Measurements from ENCODE around the gene STAG1. TPM values are rescaled to one million over a fixed set of nuclear protein-coding genes. Genes with fewer than 3 reads are reported as not detected.
A peak's percentile ranks its signal among the peaks of the same experiment; 100 is the strongest.
"Not testable (repeated sequence)": the region's sequence is repeated elsewhere in the genome, so short reads cannot be mapped to it uniquely, and the experiment has no call there.

STAG1 gene
- total RNA-seq, 1 donor from 2014 or later = 24.1 TPM

- Histone ChIP-seq H3K4me2 (ENCODE audit: low read length) (no peak overlapping the region), H3K27ac (ENCODE audit: low read depth, low read length) (no peak overlapping the region), H3K4me3 (ENCODE audit: insufficient read depth, low read depth, low read length) (no peak overlapping the region), H3K36me3 (ENCODE audit: insufficient read depth, low read length) (no peaks in the 10 kb centered on the region), H2AFZ (ENCODE audit: low read depth, low read length) (no peak overlapping the region), H3K9ac (ENCODE audit: low read length) (no peak overlapping the region), H3K9me3 (ENCODE audit: insufficient read depth, low read depth, low read length) (no peaks in the 10 kb centered on the region), H3K79me2 (ENCODE audit: insufficient read depth, low read length) (peaks cover 5% of the 10 kb centered on the region), H3K4me1 (ENCODE audit: insufficient read depth, low read length) (no peaks in the 10 kb centered on the region), H3K27me3 (ENCODE audit: insufficient read depth, low read length) (no peaks in the 10 kb centered on the region), H4K20me1 (ENCODE audit: insufficient read depth, low read length) (no peaks in the 10 kb centered on the region)
- DNase-seq (ENCODE audit: low read depth) (no peak), FAIRE-seq (no peak)
- no peak for TF ChIP-seq EZH2 (IDR thresholded peaks at IDR 0.05; ENCODE audit: insufficient read depth, low read length)
- no peak for TF ChIP-seq CTCF (IDR thresholded peaks at IDR 0.05; ENCODE audit: insufficient read depth, low read depth, low read length)
- Mint-ChIP-seq H3K36me3 (ENCODE audit: low read depth, unreplicated experiment) (peaks cover 7% of the 10 kb centered on the region), H3K9me3 (ENCODE audit: unreplicated experiment) (no peaks in the 10 kb centered on the region), H3K4me1 (ENCODE audit: low read depth, unreplicated experiment) (no peaks in the 10 kb centered on the region), H3K27me3 (ENCODE audit: low read depth, unreplicated experiment) (no peaks in the 10 kb centered on the region), H3K27ac (ENCODE audit: unreplicated experiment) (no peak overlapping the region), H3K4me3 (ENCODE audit: unreplicated experiment) (no peak overlapping the region)
These were observed 135.0 kb downstream of the STAG1 start for GRCh38 chr3:136617198-136617597.

- no peaks in the 10 kb centered on the region for H3K36me3 ChIP-seq (ENCODE audit: insufficient read depth, low read length)
- Mint-ChIP-seq H3K27me3 (ENCODE audit: low read depth, unreplicated experiment) (no peaks in the 10 kb centered on the region), H3K36me3 (ENCODE audit: low read depth, unreplicated experiment) (peaks cover 3% of the 10 kb centered on the region), H3K4me3 (ENCODE audit: unreplicated experiment) (no peak overlapping the region), H3K27ac (ENCODE audit: unreplicated experiment) (no peak overlapping the region), H3K9me3 (ENCODE audit: unreplicated experiment) (no peaks in the 10 kb centered on the region), H3K4me1 (ENCODE audit: low read depth, unreplicated experiment) (no peaks in the 10 kb centered on the region)
- H4K20me1 ChIP-seq (ENCODE audit: insufficient read depth, low read length) = peaks cover 6% of the 10 kb centered on the region
- no peaks in the 10 kb centered on the region for H3K9me3 ChIP-seq (ENCODE audit: insufficient read depth, low read depth, low read length)
- H3K4me3 ChIP-seq (ENCODE audit: insufficient read depth, low read depth, low read length) = no peak overlapping the region
- no peak overlapping the region for H3K4me2 ChIP-seq (ENCODE audit: low read length)
- H3K79me2 ChIP-seq (ENCODE audit: insufficient read depth, low read length) = no peaks in the 10 kb centered on the region
- DNase-seq (ENCODE audit: low read depth) (peak; percentile 25), FAIRE-seq (no peak)
- no peak overlapping the region for H2AFZ ChIP-seq (ENCODE audit: low read depth, low read length)
- no peak overlapping the region for H3K27ac ChIP-seq (ENCODE audit: low read depth, low read length)
- no peaks in the 10 kb centered on the region for H3K27me3 ChIP-seq (ENCODE audit: insufficient read depth, low read length)
- H3K9ac ChIP-seq (ENCODE audit: low read length) = no peak overlapping the region
- no peaks in the 10 kb centered on the region for H3K4me1 ChIP-seq (ENCODE audit: insufficient read depth, low read length)
- TF ChIP-seq EZH2 (IDR thresholded peaks at IDR 0.05; ENCODE audit: insufficient read depth, low read length) (no peak), CTCF (IDR thresholded peaks at IDR 0.05; ENCODE audit: insufficient read depth, low read depth, low read length) (no peak)
These were observed 139.7 kb downstream of the STAG1 start for GRCh38 chr3:136612512-136612911.

GRCh38 chr3:136606990-136607389 lies 145.2 kb downstream of the STAG1 start:
- Histone ChIP-seq H4K20me1 (ENCODE audit: insufficient read depth, low read length) (peaks cover 17% of the 10 kb centered on the region), H3K79me2 (ENCODE audit: insufficient read depth, low read length) (peaks cover 3% of the 10 kb centered on the region), H2AFZ (ENCODE audit: low read depth, low read length) (no peak overlapping the region), H3K9ac (ENCODE audit: low read length) (no peak overlapping the region), H3K4me2 (ENCODE audit: low read length) (no peak overlapping the region), H3K4me3 (ENCODE audit: insufficient read depth, low read depth, low read length) (no peak overlapping the region), H3K27ac (ENCODE audit: low read depth, low read length) (no peak overlapping the region), H3K36me3 (ENCODE audit: insufficient read depth, low read length) (no peaks in the 10 kb centered on the region), H3K27me3 (ENCODE audit: insufficient read depth, low read length) (no peaks in the 10 kb centered on the region), H3K4me1 (ENCODE audit: insufficient read depth, low read length) (no peaks in the 10 kb centered on the region), H3K9me3 (ENCODE audit: insufficient read depth, low read depth, low read length) (no peaks in the 10 kb centered on the region)
- H3K27me3 Mint-ChIP-seq (ENCODE audit: low read depth, unreplicated experiment) = no peaks in the 10 kb centered on the region
- H3K27ac Mint-ChIP-seq (ENCODE audit: unreplicated experiment) = no peak overlapping the region
- no peak overlapping the region for H3K4me3 Mint-ChIP-seq (ENCODE audit: unreplicated experiment)
- DNase-seq (ENCODE audit: low read depth) (no peak), FAIRE-seq (no peak)
- H3K4me1 Mint-ChIP-seq (ENCODE audit: low read depth, unreplicated experiment) = peaks cover 5% of the 10 kb centered on the region
- no peak for TF ChIP-seq CTCF (IDR thresholded peaks at IDR 0.05; ENCODE audit: insufficient read depth, low read depth, low read length)
- H3K9me3 Mint-ChIP-seq (ENCODE audit: unreplicated experiment) = no peaks in the 10 kb centered on the region
- peaks cover 5% of the 10 kb centered on the region for H3K36me3 Mint-ChIP-seq (ENCODE audit: low read depth, unreplicated experiment)

- H3K4me3 Mint-ChIP-seq (ENCODE audit: unreplicated experiment); H2AFZ ChIP-seq (ENCODE audit: low read depth, low read length); DNase-seq (ENCODE audit: low read depth); H3K27ac Mint-ChIP-seq (ENCODE audit: unreplicated experiment); H3K9me3 Mint-ChIP-seq (ENCODE audit: unreplicated experiment); H3K27me3 Mint-ChIP-seq (ENCODE audit: low read depth, unreplicated experiment); H3K4me2 ChIP-seq (ENCODE audit: low read length); FAIRE-seq; H3K4me3 ChIP-seq (ENCODE audit: insufficient read depth, low read depth, low read length); H3K9ac ChIP-seq (ENCODE audit: low read length); H3K27ac ChIP-seq (ENCODE audit: low read depth, low read length); H3K36me3 Mint-ChIP-seq (ENCODE audit: low read depth, unreplicated experiment); H3K4me1 Mint-ChIP-seq (ENCODE audit: low read depth, unreplicated experiment); H3K4me1 ChIP-seq (ENCODE audit: insufficient read depth, low read length); H3K79me2 ChIP-seq (ENCODE audit: insufficient read depth, low read length); H3K36me3 ChIP-seq (ENCODE audit: insufficient read depth, low read length); H3K27me3 ChIP-seq (ENCODE audit: insufficient read depth, low read length); H3K9me3 ChIP-seq (ENCODE audit: insufficient read depth, low read depth, low read length): not testable (repeated sequence)
- H4K20me1 ChIP-seq (ENCODE audit: insufficient read depth, low read length) = peaks cover 17% of the 10 kb centered on the region
These were observed 146.0 kb downstream of the STAG1 start for GRCh38 chr3:136606216-136606615.

All from astrocyte (in vitro differentiated cells and primary cell).